HG02759 (cell line): ENCODE measurements around the gene SMAD4.
"Not testable (repeated sequence)": the region's sequence is repeated elsewhere in the genome, so short reads cannot be mapped to it uniquely, and the experiment has no call there.

Experiments
- ATAC-seq: cut with Tn5 transposase; IDR thresholded peaks from one replicate; pipeline ENCODE4 v1.9.1; 2021; ENCODE audit warnings: mild to moderate bottlenecking, moderate library complexity; ENCODE audit not compliant: unreplicated experiment

SMAD4 gene

DNA sequence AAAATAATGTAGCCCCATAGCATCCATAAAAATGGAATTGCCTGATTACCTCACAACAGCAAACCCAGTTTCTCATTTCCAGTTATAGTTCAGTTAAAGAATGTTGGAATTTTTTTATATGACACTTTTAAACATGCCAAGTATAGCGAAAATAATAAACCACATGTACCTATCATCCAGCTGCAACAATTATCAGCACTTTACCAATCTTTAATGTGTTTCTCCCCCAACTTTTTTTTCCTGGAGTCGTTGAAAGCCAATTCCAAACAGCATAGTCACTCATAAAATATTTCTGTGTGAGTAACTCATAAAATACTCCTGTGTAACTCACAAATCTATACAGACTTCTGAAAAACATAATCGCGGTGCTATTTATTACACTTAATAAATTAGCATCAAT lies 38.1 kb downstream of the SMAD4 start:
- no peak for ATAC-seq

DNA sequence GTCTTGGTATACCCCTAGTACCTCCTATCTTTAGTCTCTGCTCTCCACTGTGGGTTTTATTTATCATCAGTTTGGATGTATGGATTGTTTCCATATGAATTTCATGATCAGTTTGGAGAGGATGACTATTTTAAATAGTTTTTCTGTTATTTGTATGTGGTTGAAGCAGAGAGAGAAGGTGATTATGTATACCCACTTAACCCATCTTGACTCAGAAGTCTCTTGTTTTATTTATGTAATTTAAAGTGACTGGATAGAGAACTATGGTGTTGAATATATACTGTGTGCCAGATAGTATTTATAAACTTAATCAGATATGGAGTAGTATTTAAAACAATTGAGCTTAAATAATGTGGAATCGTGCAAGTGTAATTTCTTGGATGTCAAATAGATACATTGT lies 39.9 kb downstream of the SMAD4 start:
- no peak for ATAC-seq

DNA sequence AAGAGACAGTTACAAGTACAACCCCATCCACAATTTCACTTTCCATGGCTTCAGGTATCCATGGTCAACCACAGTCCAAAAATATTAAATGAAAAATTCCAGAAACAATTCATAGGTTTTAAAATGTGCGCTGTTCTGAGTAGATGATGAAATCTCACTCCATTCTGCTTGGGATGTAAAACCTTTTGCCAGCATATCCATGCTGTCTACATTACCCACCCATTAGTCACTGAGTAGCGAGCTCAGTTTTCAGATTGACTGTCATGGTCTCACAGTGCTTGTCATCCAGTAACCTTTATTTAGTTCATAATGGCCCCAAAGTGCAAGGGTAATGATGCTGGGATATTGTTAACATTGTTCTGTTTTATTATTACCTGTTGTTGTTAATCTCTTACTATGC lies 40.5 kb downstream of the SMAD4 start:
- no peak for ATAC-seq

DNA sequence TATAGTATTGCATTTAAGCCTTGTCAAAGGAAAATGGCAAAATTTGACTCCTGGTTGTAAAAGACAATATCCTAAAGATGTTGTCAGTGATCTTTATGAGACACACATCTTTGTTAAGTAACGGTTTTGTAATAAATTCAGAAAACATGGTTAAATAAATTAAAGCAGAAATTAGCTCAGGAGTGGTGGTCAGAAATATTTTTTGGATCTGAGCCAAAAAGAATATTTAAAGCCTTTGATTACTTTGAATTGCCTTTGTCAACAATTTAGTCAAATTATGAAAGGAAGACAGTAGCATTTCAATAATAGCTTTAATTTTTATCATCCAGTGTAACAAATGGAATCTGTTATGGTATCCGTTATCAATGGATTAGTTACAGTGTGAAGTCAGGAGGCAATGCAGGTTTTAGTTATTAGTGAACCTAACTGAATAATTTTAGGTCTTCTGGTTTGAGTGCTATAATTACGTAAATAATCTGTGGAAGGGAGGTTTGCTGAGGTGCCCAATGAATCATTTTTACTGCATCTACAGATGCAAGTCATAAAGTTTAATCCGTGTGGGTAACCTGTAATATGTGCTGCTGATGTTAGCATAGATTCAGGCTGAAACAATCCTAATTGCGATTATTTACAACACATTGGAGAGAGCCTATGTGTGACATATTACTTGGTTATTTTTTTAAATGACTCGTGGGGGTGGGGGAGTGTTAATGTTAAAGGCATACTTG lies 42.7 kb downstream of the SMAD4 start:
- no peak for ATAC-seq

DNA sequence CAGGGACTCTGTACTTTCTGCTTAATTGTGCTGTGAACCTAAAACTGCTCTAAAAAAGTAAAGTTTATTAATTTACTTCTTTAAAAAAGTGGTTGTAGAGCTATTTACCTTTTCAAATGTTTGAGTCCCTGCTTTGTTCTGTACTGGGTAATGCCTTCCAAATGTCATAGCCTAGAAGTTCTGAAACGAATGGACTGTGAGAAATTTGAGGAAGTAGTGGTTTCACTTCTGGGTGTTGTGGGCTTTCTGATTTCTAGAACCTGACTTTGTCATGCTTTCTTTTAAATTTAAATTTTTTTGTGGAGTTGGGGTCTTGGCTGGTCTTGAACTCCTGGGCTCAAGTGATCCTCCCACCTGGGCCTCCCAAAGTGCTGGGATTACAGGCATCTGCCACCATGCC lies 44.6 kb downstream of the SMAD4 start:
- ATAC-seq = peak; percentile 88

DNA sequence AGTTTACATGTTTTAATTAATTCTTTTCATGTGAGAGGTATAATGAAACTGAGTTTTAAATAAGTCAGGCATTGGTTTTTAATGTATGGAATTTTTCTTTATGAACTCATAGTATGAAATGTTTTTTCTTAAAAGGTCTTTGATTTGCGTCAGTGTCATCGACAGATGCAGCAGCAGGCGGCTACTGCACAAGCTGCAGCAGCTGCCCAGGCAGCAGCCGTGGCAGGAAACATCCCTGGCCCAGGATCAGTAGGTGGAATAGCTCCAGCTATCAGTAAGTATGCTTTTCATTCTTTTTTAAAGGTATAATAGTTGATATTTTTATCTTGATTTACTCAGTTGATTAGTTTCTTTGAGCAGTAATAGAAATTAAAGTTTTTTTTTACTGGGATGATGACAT lies 46.5 kb downstream of the SMAD4 start:
- no peak for ATAC-seq

DNA sequence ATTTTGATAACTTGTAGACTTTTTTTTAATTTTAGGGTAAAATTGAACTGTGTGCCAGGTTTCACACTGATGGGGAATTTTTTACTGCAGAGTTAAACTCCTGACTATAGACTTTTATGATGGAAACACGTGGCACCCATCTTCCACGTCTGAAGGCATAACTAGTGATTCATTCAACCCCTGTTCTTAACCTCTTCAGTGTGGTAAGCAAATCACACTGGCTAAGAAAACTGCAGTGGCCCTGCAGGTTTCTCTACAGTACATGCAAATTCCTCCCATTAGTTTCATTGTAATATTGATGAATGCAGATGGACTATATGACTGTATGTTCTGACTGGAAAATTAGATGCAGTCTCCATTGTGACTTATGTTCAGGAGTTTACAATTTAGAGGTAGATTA lies 47.2 kb downstream of the SMAD4 start:
- no peak for ATAC-seq

DNA sequence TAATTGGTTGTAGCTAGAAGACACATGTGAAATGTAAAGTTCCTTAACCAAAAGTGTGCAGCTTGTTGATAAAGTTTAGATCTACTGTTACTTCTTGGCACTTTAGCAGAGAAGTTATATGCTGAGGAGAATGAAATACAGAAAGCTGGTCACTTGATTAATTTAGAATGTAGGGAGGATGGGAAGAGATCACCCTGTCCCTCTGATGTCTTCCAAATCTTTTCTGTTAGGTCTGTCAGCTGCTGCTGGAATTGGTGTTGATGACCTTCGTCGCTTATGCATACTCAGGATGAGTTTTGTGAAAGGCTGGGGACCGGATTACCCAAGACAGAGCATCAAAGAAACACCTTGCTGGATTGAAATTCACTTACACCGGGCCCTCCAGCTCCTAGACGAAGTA lies 48.0 kb downstream of the SMAD4 start:
- no peak for ATAC-seq

DNA sequence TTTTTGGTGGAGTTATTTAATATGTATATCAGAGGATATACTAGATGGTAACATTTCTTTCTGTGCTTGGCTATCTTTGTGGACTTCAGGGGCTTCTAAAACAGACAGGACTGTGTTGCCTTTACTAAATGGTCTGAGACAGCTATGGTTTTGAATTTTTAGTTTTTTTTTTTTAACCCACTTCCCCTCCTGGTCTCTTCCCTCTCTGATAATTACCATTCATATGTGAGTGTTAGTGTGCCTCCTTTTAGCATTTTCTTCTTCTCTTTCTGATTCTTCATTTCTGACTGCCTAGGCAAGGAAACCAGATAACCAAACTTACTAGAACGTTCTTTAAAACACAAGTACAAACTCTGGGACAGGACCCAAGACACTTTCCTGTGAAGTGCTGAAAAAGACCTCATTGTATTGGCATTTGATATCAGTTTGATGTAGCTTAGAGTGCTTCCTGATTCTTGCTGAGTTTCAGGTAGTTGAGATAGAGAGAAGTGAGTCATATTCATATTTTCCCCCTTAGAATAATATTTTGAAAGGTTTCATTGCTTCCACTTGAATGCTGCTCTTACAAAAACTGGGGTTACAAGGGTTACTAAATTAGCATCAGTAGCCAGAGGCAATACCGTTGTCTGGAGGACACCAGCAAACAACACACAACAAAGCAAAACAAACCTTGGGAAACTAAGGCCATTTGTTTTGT lies 52.7 kb downstream of the SMAD4 start:
- peak; percentile 81 for ATAC-seq

DNA sequence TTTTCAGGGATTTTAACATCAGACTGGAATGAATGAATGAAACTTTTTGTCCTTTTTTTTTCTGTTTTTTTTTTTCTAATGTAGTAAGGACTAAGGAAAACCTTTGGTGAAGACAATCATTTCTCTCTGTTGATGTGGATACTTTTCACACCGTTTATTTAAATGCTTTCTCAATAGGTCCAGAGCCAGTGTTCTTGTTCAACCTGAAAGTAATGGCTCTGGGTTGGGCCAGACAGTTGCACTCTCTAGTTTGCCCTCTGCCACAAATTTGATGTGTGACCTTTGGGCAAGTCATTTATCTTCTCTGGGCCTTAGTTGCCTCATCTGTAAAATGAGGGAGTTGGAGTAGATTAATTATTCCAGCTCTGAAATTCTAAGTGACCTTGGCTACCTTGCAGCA lies 53.4 kb downstream of the SMAD4 start:
- no peak for ATAC-seq

DNA sequence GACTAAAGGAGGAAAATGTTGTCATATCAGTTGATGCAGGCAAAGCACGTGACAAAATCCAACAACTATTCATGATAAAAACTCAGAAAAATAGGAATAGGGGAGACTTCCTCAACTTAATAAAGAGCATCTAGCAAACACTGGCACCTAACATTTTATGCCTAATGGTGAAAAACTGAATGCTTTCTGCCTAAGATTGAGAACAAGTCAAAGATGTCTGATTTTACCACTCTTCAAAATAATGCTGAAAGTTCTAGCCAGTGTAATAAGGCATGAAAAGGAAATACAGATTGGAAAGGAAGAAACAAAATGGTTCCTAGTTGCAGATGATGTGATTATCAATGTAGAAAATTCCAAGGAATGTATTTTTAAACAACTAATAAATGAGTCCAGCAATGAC lies 58.4 kb downstream of the SMAD4 start:
- ATAC-seq = no peak

DNA sequence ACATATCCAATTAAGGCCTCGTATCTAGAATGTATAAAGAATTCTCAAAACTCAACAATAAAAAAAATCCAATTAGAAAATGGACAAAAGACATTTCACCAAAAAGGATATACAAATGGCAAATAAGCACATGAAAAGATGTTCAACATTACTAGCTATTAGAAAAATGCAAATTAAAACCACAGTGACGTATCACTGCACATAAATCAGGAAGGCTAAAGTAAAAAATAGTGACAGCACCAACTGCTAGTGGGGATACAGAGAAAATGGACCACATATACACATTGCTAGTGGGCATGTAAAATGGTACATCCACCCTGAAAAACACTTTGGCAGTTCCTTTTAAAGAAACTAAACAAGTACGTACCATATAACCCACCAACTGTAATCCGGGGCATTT lies 59.7 kb downstream of the SMAD4 start:
- no peak for ATAC-seq

DNA sequence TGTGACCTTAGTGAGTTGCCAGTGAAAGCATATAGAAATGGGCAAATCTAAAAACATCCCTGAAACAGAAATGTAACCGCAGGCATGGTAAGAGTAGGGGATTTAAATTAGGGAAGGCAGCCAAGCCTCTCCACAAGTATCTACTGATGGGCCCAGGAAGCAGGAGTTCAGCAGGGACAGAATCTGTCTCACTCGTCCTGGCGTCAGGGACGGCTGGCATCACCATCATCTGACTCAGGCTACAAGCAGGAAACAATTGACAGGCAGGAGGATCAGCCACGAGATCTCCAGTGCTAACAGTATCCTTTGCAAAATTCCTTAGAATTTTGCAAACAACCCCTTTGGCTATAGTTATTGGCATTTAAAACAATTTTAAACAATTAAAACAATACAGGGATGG lies 61.3 kb downstream of the SMAD4 start:
- no peak for ATAC-seq

DNA sequence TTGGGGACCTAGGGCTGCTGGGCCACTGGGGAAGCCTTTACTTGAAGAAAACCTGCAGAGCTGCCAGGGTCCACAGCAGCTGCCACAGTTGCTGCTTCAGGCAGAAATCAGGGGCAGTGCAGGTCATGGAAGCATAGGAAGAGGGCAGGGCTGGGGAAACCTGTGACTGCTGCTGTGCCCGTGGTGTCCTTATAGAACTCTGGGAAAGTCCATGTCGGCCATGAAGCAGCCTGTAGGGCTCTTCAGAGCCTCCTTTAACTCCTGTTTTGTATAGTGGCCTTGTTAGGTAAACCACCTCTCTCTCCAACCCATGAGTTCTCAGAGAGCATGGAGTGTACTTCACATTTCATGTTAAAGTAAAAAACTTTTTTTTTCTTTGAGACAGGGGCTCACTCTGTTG lies 62.1 kb downstream of the SMAD4 start:
- no peak for ATAC-seq

DNA sequence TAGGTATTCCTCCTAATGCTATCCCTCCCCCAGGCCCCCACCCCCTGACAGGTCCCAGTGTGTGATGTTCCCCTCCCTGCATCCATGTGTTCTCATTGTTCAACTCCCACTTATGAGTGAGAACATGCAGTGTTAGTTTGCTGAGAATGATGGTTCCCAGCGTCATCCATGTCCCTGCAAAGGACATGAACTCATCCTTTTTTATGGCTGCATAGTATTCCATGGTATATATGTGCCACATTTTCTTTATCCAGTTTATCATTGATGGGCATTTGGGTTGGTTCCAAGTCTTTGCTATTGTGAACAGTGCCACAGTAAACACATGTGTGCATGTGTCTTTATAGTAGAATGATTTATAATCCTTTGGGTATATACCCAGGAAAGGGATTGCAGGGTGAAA lies 63.0 kb downstream of the SMAD4 start:
- not testable (repeated sequence) for ATAC-seq

DNA sequence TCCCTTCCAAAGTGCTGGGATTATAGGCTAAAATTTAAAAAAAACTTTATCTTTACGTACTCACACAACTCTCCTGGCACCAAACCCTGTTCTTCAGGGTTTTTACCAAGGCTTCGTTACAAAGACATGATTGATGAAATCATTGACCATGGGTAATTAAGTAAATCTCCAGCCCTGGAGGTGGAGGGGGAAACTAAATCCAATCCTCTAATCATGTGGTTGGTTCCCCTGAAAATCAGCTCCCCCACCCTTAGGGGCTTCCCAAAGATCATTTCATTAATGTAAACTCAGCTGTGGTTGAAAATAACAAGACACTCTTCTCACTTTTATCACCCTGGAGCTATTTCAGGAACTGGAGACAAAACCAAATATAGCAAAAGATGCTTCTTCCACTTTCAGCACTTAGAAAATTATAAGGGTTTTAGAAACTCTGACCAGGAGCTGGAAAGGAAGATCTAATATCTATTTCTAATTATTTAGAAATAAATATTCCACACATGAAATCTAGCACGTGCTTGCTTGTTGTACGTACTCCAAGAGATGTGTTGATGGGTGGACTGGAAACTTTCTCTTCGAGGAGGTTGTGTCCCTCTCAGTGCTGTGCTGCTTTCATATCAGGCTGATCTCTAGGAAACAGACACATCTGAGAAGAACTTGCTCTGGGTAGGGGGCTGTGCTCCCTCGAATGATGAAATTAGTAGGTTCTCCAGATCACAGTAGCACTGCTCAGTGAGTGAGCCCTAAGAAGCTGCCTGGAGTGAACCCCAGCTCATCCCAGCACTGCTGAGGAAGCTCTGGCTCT lies 67.2 kb downstream of the SMAD4 start:
- no peak for ATAC-seq

DNA sequence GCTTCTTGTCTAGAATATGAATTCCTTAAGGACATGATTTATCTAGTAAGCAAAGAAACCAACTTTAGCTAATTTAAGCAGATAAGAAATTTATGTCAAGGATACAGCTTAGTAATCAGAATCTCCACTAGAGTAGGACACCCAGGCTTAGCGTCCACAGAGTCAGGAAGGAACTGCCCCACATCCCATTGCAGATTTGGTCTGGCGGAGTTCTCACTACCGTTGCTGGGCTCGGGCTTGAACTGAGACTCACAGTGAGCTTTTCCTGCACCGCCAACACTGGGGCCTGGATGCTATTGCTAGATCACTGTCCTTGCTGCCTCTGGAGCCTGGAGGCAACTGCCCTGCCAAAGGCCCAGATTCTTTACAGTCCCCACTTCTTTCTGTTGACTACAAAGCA lies 68.1 kb downstream of the SMAD4 start:
- no peak for ATAC-seq

DNA sequence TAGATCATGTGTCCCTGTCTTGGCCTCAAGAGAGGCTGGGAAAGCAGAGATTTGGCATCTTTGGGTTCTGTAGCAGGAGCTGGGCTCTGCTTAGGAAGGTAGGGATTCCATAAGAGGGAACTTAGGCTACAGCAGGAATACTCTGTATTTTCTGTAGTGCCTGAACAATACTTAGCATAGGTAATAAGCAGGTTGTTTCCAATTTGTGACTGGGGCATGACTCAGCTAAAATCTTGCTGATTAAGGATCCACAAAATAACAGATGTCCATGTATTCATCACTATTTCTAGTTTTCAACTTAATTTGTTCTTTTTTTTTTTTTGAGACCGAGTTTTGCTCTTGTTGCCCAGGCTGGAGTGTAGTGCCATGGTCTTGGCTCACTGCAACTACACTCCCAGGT lies 68.5 kb downstream of the SMAD4 start:
- ATAC-seq = no peak

DNA sequence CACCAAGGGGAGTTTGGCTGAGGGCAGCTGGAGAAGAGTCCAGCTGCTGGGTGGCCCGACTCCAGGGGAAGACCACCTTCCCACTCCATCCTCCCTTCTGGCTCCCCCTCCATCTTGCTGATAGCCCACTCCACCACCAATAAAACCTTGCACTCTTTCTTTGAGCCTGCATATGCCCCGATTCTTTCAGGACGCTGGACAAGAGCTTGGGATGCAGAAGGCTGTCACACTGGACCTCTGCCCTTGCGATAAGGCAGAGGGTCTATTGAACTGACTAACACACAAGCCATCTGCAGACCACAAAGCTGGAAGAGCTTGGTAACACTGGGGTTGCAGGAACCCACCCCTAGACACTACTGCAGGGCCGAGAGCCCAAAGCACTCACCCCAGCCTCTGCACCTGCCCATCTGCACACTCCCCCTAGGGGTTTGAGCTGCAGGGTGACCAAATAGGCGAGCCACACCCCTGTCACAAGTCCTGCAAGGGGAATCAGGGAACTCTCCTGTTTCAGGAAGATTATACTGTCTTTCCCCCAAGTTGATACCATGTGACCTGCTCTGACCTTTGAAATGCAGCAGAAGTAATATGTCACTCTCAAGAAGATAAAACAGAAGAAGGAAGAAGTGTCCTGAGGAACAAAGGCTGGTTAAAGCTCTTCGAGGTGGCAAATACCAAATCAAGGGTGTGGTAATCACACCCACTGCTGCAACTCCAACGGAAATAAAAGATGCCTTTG lies 70.5 kb downstream of the SMAD4 start:
- no peak for ATAC-seq

DNA sequence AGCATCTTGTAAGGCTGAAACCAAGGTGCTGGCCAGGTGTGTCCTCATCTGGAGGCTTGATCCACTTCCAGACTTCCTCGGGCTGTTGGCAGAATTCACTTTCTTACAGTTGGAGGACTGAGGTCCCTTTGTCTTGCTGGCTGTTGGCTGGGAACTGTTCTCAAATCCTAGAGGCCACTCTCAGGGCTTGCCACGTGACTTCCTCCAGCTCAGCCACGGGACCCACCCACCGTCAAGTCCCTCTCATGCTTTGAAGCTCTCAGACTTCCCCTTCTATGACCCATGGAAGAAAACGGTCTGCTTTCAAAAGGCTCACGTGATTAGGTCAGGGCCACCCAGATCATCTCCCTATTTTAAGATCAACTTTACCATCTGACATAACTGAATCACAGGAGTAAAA lies 77.1 kb downstream of the SMAD4 start:
- no peak for ATAC-seq

DNA sequence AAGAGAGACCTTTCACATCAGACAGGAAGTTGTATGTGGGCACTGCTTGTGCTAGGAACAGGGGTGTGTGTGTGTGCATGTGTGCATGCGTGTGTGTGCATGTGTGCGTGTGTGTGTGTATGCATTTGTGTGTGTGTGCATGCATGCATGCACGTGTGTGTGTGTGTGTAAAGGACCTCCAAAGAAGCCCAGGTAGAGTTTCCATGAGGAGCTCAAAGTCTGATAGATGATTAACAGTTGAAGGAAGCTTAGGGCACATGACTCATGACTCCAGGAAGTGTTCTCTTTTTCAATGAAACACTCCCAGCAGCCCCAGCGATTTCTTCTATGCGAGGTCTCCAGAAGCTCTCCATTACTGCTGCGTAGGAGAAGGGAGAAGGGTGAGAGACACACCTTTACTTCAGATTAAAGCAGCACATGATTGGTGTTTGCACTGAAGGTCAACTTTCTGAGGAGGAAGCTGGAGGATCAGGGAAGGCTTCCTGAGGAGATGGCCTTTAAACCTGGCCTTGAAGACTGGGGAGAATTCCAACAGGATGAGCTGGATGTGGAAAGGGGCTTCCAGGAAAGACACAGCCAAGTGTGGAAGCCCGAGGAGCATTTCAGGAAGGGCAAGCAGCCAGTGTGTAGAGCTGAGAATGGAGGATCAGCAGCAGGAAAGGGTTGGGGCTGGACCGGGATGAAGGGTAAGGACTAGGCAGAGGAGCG lies 77.7 kb downstream of the SMAD4 start:
- ATAC-seq = no peak
